ENCODE measurements around the gene VSNL1. TPM values are rescaled to one million over a fixed set of nuclear protein-coding genes. Genes with fewer than 3 reads are reported as not detected.

VSNL1 gene
- not detected in 2 replicates for total RNA-seq

DNA sequence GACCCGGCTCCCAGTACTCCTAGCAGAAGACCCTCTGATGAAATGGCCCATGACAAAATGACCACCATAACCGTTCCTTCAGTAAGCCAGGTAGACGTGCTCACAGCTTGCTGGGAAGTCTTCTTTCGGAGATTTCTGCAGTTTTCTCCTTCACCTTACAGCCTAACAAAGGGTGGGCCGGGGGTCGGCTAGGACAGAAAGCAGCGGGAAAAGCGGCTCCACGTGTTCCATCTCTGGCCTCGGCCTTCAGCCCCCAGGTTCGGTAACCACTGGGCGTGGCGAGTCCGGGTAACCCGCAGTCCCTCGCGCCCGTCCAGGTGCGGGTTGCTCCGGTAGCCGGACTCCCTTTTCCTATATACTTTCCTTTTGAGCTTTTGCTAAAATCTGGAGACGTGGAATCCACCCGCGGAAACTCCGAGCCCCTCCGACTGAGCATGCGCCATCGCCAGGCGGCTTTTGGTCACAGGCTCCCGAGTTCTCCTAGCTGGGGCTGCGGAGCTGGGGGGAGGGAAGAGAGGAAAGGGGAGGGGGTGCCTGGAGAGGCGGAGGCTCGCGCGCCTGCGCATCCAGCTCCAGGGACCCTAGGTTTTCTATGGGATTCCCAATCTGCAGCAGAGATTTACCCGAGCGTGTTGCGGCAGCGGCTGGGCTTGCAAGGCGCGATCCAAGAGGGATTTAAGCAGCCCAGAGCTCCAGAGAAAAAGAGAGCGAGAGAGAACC lies at the start of gene VSNL1:
VSNL1 (plus strand) TSS at position 604 of the 720 bp plus-strand sequence. CDS start 51,379 bp downstream, outside the sequence.

DNA sequence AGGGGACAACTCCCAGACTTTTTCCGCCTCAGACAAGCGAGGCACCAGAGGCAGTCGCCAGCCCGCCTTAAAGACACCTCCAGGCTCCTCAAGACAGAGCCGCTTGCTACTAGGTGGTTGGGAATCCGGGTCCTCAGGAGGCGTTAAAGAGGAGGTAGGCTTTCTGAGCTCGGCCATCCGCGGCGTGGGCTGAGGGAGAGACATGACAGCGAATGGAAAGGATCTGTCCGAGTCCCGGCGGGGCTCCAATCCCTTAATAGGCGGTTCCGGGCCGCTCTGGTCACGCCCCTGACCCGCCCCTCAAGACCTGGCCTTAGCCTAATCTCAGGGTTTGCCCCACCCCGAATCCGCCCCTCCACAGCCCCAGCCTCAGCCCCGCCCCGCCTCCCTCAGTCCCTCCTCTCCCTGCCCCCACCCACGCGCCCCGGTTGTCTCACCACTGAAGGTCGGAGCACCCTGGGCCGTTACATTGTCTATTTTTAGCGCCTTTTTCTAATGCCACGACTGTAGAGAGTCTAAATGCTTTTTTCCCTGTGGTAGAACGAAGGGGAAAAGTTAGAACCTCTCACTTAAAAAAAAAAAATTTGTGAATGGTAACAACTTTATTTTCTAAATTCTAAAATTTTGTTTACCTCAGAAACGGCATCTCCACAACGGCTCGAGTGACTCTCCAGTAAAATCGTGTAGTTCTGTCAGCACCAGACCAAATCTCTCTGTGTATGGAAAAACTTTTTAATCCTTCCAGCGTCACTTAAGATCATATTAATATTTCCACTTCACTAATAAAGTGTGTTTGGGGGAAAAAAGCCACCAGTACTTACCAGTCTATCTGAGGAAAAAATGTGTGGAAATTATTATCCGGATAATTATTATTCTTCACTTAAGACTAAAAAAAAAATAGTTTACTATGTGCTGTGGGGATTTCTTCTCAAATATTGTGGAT lies 22.0 kb upstream of the VSNL1 start, which contains the start of gene RAD51AP2:
RAD51AP2 (minus strand) TSS at position 229 of the 943 bp plus-strand sequence; CDS start at position 204, 25 bp downstream.

Other genes with a start within 250 kb of the VSNL1 start
- gene RAD51AP2, start 22.3 kb upstream of the VSNL1 start, total RNA-seq: not detected in 2 replicates
- 24.8 and 27.3 TPM in 2 replicates for gene SMC6, start 213.1 kb downstream of the VSNL1 start, total RNA-seq
- 10.8 and 25.5 TPM in 2 replicates for gene GEN1, start 213.4 kb downstream of the VSNL1 start, total RNA-seq